OCI-LY3 (cell line): ENCODE data around the gene FCN2.

ENCODE experiments used
- H2AFZ ChIP-seq: fragments of 200-600, 300-600 bp; shearing (Covaris generic); 2 replicates; pipeline ENCODE4 v1.6.0; 2014; ENCODE audit warnings: antibody characterized with exemption, low read depth, low read length
- H3K27ac ChIP-seq: fragments of 200-600, 300-600 bp; sonication (generic); 2 replicates; pipeline ENCODE4 v1.5.1; 2014; ENCODE audit warnings: mild to moderate bottlenecking, low read length, moderate library complexity, mixed read lengths
- H3K27me3 ChIP-seq: fragments of 200-600, 300-600 bp; sonication (generic); 2 replicates; pipeline ENCODE4 v1.6.1; 2014; ENCODE audit warnings: low read depth, low read length, mixed read lengths
- H3K36me3 ChIP-seq: fragments of 200-600, 300-600 bp; sonication (generic); replicated peaks from 2 replicates; pipeline ENCODE3; 2014; ENCODE audit warnings: low read depth, low read length, mixed read lengths
- H3K4me1 ChIP-seq: fragments of 300-600, 200-600 bp; sonication (generic); 2 replicates; pipeline ENCODE4 v1.6.1; 2014; ENCODE audit warnings: low read length, mixed read lengths
- H3K4me2 ChIP-seq: fragments of 200-600, 300-600 bp; sonication (generic); 2 replicates; pipeline ENCODE4 v1.6.1; 2014; ENCODE audit warnings: low read length, mixed read lengths
- H3K4me3 ChIP-seq: fragments of 300-600, 200-600 bp; sonication (generic); 2 replicates; pipeline ENCODE4 v1.5.1; 2014; ENCODE audit warnings: antibody characterized with exemption, mild to moderate bottlenecking, low read length, moderate library complexity
- H3K79me2 ChIP-seq: fragments of 300-600, 200-600 bp; shearing (Covaris generic); 2 replicates; pipeline ENCODE4 v1.6.1; 2014; ENCODE audit warnings: mild to moderate bottlenecking, low read length, mixed read lengths
- H3K9ac ChIP-seq: fragments of 300-600, 200-600 bp; shearing (Covaris generic); 2 replicates; pipeline ENCODE4 v1.6.0; 2014; ENCODE audit warnings: mild to moderate bottlenecking, low read length, moderate library complexity
- H3K9me3 ChIP-seq: fragments of 200-600, 300-600 bp; shearing (Covaris generic); 2 replicates; pipeline ENCODE4 v1.6.1; 2014; ENCODE audit warnings: low read length, mixed read lengths; ENCODE audit not compliant: insufficient read depth
- H4K20me1 ChIP-seq: fragments of 200-600, 300-600 bp; sonication (generic); 2 replicates; pipeline ENCODE4 v1.6.1; 2016; ENCODE audit warnings: low read length, mixed read lengths; ENCODE audit not compliant: insufficient read depth
- EZH2phosphoT487 ChIP-seq: fragments of 200-600 bp; shearing (Covaris generic); IDR thresholded peaks from 2 replicates; pipeline ENCODE4 v1.6.1; 2018; ENCODE audit warnings: antibody characterized with exemption, mixed run types, low read depth
- TF ChIP-seq, protein P1 (sequence below): fragments of 200-600, 300-600 bp; sonication (generic); IDR thresholded peaks from 2 replicates; pipeline ENCODE4 v1.5.1; 2014; ENCODE audit warnings: antibody characterized with exemption, low read length, low read depth

The FCN2 gene

DNA sequence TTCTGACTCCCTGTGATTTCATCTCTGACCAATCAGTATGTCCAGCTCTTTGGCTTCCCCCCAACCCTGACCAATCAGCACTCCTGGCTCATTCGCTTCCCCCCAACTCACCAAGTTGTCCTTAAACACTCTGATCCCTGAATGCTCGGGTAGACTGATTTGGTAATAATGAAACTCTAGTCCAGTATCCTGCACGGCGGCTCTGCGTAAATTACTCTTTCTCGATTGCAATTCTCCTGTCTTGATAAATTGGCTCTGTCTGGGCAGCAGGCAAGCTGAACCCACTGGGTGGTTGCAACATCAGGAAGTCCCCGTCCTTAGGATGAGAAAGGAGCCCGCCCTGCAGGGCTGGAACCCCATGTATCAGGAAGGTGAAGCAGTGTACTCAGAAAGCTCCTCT, 10.4 kb downstream of the FCN2 start:
- H2AFZ ChIP-seq, result no peak overlapping the region
- no peak overlapping the region for H3K4me2 ChIP-seq

DNA sequence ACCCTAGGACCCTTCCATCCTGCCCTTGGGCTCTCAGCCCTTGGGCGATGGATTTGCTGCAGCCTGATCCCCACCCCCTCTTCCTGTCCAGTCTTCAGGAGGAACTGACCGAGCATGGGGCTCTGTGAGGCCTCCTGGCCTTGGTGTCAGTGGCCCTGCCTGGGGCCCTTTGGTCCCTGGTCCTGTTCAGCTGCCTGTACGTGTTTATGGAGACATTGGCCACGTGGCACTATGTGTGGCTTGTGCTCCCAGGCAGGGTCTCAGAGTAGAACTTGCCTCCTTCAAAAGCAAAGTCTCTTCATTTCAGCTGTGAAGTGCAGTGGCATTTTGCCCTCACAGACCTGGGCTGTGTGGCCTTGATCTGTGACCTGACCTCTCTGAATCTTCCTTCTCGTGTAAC, 11.1 kb downstream of the FCN2 start:
- Histone ChIP-seq H3K4me1 (no peaks in the 10 kb centered on the region), H3K4me3 (no peak overlapping the region), H3K79me2 (no peaks in the 10 kb centered on the region), H3K9ac (no peak overlapping the region), H4K20me1 (no peaks in the 10 kb centered on the region), H2AFZ (no peak overlapping the region), H3K36me3 (no peaks in the 10 kb centered on the region), H3K27me3 (no peaks in the 10 kb centered on the region), H3K9me3 (peaks cover 4% of the 10 kb centered on the region; the same call in 1 of the 2 replicates), H3K4me2 (no peak overlapping the region), H3K27ac (no peak overlapping the region)
- no peak for TF ChIP-seq EZH2phosphoT487
- TF ChIP-seq, protein P1, sequence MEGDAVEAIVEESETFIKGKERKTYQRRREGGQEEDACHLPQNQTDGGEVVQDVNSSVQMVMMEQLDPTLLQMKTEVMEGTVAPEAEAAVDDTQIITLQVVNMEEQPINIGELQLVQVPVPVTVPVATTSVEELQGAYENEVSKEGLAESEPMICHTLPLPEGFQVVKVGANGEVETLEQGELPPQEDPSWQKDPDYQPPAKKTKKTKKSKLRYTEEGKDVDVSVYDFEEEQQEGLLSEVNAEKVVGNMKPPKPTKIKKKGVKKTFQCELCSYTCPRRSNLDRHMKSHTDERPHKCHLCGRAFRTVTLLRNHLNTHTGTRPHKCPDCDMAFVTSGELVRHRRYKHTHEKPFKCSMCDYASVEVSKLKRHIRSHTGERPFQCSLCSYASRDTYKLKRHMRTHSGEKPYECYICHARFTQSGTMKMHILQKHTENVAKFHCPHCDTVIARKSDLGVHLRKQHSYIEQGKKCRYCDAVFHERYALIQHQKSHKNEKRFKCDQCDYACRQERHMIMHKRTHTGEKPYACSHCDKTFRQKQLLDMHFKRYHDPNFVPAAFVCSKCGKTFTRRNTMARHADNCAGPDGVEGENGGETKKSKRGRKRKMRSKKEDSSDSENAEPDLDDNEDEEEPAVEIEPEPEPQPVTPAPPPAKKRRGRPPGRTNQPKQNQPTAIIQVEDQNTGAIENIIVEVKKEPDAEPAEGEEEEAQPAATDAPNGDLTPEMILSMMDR, result no peak

More for the DNA sequence above, 10.4 kb downstream of the FCN2 start:
- Histone ChIP-seq H3K79me2 (no peaks in the 10 kb centered on the region), H3K4me3 (no peak overlapping the region), H3K9me3 (peaks cover 4% of the 10 kb centered on the region; the same call in 1 of the 2 replicates), H3K27ac (no peak overlapping the region), H3K9ac (no peak overlapping the region), H3K27me3 (no peaks in the 10 kb centered on the region), H3K4me1 (no peaks in the 10 kb centered on the region), H3K36me3 (no peaks in the 10 kb centered on the region), H4K20me1 (no peaks in the 10 kb centered on the region)
- no peak for TF ChIP-seq EZH2phosphoT487
- TF ChIP-seq, protein P1, result no peak

DNA sequence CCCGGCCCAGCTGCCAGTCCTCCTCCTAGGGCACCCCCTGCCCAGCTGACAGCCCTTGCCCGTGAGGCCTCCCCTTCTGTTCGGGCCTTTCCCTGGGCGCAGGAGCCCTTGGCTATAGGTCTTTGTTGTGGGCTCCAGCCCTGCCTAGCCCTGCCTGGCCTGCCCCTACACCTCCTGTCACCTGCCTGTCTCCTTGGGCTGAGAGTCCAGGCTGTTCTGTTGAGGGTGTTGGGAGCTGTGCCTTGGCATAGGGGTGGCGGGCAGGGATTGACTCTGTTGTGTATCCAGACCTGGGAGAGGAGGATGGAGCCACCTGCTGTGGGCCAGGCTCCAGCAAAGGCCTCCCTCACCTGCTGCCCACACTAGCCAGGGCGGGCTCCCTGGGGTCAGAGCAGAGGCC, 11.6 kb downstream of the FCN2 start:
- no peak overlapping the region for H2AFZ ChIP-seq
- no peaks in the 10 kb centered on the region for H3K79me2 ChIP-seq
- H3K4me1 ChIP-seq, result no peaks in the 10 kb centered on the region
- H3K9me3 ChIP-seq, result peaks cover 4% of the 10 kb centered on the region; the same call in 1 of the 2 replicates
- TF ChIP-seq, protein P1, result no peak
- TF ChIP-seq EZH2phosphoT487, result no peak
- no peak overlapping the region for H3K4me2 ChIP-seq
- no peak overlapping the region for H3K9ac ChIP-seq
- no peaks in the 10 kb centered on the region for H4K20me1 ChIP-seq
- no peak overlapping the region for H3K4me3 ChIP-seq
- no peaks in the 10 kb centered on the region for H3K36me3 ChIP-seq
- no peak overlapping the region for H3K27ac ChIP-seq
- H3K27me3 ChIP-seq, result no peaks in the 10 kb centered on the region

DNA sequence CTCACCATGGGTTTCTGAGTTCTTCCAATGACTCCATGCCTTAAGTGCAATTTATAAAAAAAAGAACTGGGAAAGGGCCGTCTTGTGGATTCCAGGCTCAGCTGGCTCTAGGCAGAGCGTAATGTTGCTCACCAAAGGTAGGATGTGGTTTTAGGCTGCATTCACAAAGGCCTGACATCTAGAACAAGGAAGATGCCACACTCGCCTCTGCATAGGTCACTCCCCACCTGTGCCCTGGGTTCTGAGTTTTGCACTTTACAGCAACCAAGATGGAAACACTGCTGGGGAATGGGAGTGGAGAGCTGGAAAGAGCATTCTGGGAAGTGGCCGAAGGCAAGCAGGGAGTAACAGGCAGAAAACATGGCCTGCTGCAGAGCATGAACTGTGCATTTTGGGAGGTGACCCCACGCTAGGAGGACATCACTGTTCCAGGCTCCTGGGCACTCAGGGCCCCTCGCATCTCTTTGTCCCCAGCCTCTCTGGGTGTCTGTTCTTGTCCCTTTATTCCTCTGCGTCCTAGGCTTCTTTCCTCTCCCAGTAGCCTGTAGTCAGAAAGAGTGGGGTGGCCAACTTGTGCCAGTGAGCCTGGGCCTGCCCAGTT, 12.3 kb downstream of the FCN2 start:
- TF ChIP-seq, protein P1, result no peak
- TF ChIP-seq EZH2phosphoT487, result no peak
- Histone ChIP-seq H2AFZ (no peak overlapping the region), H3K27ac (no peak overlapping the region), H3K79me2 (no peaks in the 10 kb centered on the region), H4K20me1 (no peaks in the 10 kb centered on the region), H3K27me3 (no peaks in the 10 kb centered on the region), H3K4me2 (no peak overlapping the region), H3K4me3 (no peak overlapping the region), H3K4me1 (no peaks in the 10 kb centered on the region), H3K36me3 (no peaks in the 10 kb centered on the region), H3K9ac (no peak overlapping the region), H3K9me3 (peaks cover 4% of the 10 kb centered on the region; the same call in 1 of the 2 replicates)
